ENCODE results near the gene ACOX3. TPM values are rescaled to one million over a fixed set of nuclear protein-coding genes. Genes with fewer than 3 reads are reported as not detected.
A peak's percentile ranks its signal among the peaks of the same experiment; 100 is the strongest.
"Not testable (repeated sequence)": the region's sequence is repeated elsewhere in the genome, so short reads cannot be mapped to it uniquely, and the experiment has no call there.

Gene ACOX3
- total RNA-seq, 1 donor from 2014 or later, result 22.5 TPM

- ATAC-seq (ENCODE audit: poor library complexity) (peak; percentile 54), DNase-seq (no peak)
- intact Hi-C loops (cut with DNase I), result no loop called here
These were observed 520 bp downstream of the ACOX3 start for GRCh38 chr4:8439914-8440491.

GRCh38 chr4:8439168-8439567 is 1.4 kb downstream of the ACOX3 start:
- ATAC-seq (ENCODE audit: poor library complexity) (no peak), DNase-seq (no peak)
- intact Hi-C loops (cut with DNase I), result no loop called here

GRCh38 chr4:8438743-8439142 is 1.8 kb downstream of the ACOX3 start:
- DNase-seq, result no peak
- intact Hi-C loops (cut with DNase I), result no loop called here
- no peak for ATAC-seq (ENCODE audit: poor library complexity)

- DNase-seq, result no peak
- no peak for ATAC-seq (ENCODE audit: poor library complexity)
- intact Hi-C loops (cut with DNase I), result no loop called here
These were observed 3.2 kb downstream of the ACOX3 start for GRCh38 chr4:8437281-8437680.

- intact Hi-C loops (cut with DNase I), result no loop called here
- DNase-seq, result no peak
- ATAC-seq (ENCODE audit: poor library complexity), result no peak
These were observed 4.8 kb downstream of the ACOX3 start for GRCh38 chr4:8435656-8436121.

- intact Hi-C loops (cut with DNase I), result no loop called here
- ATAC-seq (ENCODE audit: poor library complexity) (no peak), DNase-seq (no peak)
These were observed 6.1 kb downstream of the ACOX3 start for GRCh38 chr4:8434251-8435073.

GRCh38 chr4:8433136-8433535 is 7.4 kb downstream of the ACOX3 start:
- ATAC-seq (ENCODE audit: poor library complexity) (no peak), DNase-seq (no peak)
- intact Hi-C loops (cut with DNase I), result no loop called here

GRCh38 chr4:8431553-8431952 is 9.0 kb downstream of the ACOX3 start:
- no peak for ATAC-seq (ENCODE audit: poor library complexity)
- intact Hi-C loops (cut with DNase I), result no loop called here
- no peak for DNase-seq

GRCh38 chr4:8428288-8429097 is 12.0 kb downstream of the ACOX3 start:
- intact Hi-C loops (cut with DNase I), result no loop called here
- ATAC-seq (ENCODE audit: poor library complexity) (peak; percentile 98), DNase-seq (peak; percentile 93)

- intact Hi-C loops (cut with DNase I), result no loop called here
- DNase-seq (no peak), ATAC-seq (ENCODE audit: poor library complexity) (peak; percentile 71)
These were observed 12.7 kb downstream of the ACOX3 start for GRCh38 chr4:8427761-8428287.

GRCh38 chr4:8427262-8427661 is 13.3 kb downstream of the ACOX3 start:
- intact Hi-C loops (cut with DNase I), result no loop called here
- DNase-seq, result no peak
- no peak for ATAC-seq (ENCODE audit: poor library complexity)

- intact Hi-C loops (cut with DNase I), result no loop called here
- no peak for DNase-seq
These were observed 17.7 kb downstream of the ACOX3 start for GRCh38 chr4:8422786-8423185.

GRCh38 chr4:8422327-8422726 is 18.2 kb downstream of the ACOX3 start:
- DNase-seq, result no peak
- intact Hi-C loops (cut with DNase I), result no loop called here
- ATAC-seq (ENCODE audit: poor library complexity), result no peak

More at GRCh38 chr4:8422786-8423185, 17.7 kb downstream of the ACOX3 start:
- no peak for ATAC-seq (ENCODE audit: poor library complexity)

- intact Hi-C loops (cut with DNase I); DNase-seq; ATAC-seq (ENCODE audit: poor library complexity): not testable (repeated sequence)
These were observed 20.4 kb downstream of the ACOX3 start for GRCh38 chr4:8420151-8420550.

GRCh38 chr4:8419222-8420041 is 21.1 kb downstream of the ACOX3 start:
- DNase-seq (no peak), ATAC-seq (ENCODE audit: poor library complexity) (peak; percentile 74)
- intact Hi-C loops (cut with DNase I), result loop anchor here (10.0 kb wide), 1 partner anchor 255 kb away; no protein-coding TSS in a partner anchor

GRCh38 chr4:8417071-8417614 is 23.4 kb downstream of the ACOX3 start:
- no peak for ATAC-seq (ENCODE audit: poor library complexity)

GRCh38 chr4:8414377-8414776 is 26.1 kb downstream of the ACOX3 start:
- intact Hi-C loops (cut with DNase I), result loop anchor here (10.0 kb wide), 1 partner anchor 250 kb away; no protein-coding TSS in a partner anchor

More at GRCh38 chr4:8417071-8417614, 23.4 kb downstream of the ACOX3 start:
- intact Hi-C loops (cut with DNase I), result loop anchor here (10.0 kb wide), 1 partner anchor 252 kb away; no protein-coding TSS in a partner anchor
- no peak for DNase-seq

GRCh38 chr4:8412288-8412687 is 28.2 kb downstream of the ACOX3 start:
- no peak for DNase-seq
- no peak for ATAC-seq (ENCODE audit: poor library complexity)
- intact Hi-C loops (cut with DNase I), result loop anchor here (10.0 kb wide), 1 partner anchor 247 kb away; no protein-coding TSS in a partner anchor

More at GRCh38 chr4:8414377-8414776, 26.1 kb downstream of the ACOX3 start:
- ATAC-seq (ENCODE audit: poor library complexity) (no peak), DNase-seq (no peak)
